Large intestine (tissue), 3 donors: ENCODE measurements around the gene RCAN3. TPM values are rescaled to one million over a fixed set of nuclear protein-coding genes. Genes with fewer than 3 reads are reported as not detected.

Source experiments
- DNase-seq, 2 donors: peaks; one replicate each; pipeline versions ENCODE4 v3.0.0 to v3.0.0-alpha.2; 2013
- H3K27ac ChIP-seq: one replicate; pipeline ENCODE4 v1.5.1; 2013; ENCODE audit warnings: low read length
- H3K27me3 ChIP-seq: 2 replicates; pipeline ENCODE4 v1.6.1; 2013; ENCODE audit warnings: low read length; ENCODE audit not compliant: control insufficient read depth, insufficient read depth
- H3K36me3 ChIP-seq: 2 replicates; pipeline ENCODE4 v1.6.1; 2013; ENCODE audit warnings: low read length; ENCODE audit not compliant: control insufficient read depth, insufficient read depth
- H3K4me1 ChIP-seq: one replicate; pipeline ENCODE4 v1.6.1; 2013; ENCODE audit warnings: low read length; ENCODE audit not compliant: control insufficient read depth, insufficient read depth
- H3K4me3 ChIP-seq: one replicate; pipeline ENCODE4 v1.5.1; 2013; ENCODE audit warnings: low read length
- H3K9me3 ChIP-seq: one replicate; pipeline ENCODE4 v1.6.1; 2013; ENCODE audit warnings: mild to moderate bottlenecking, low read depth, low read length, moderate library complexity; ENCODE audit not compliant: control insufficient read depth
- WGBS: methylation state at CpG from one replicate; pipeline ENCODE4 v1.1.5; 2013; ENCODE audit warnings: low lambda C conversion rate; ENCODE audit not compliant: insufficient coverage; 5-methylcytosine and 5-hydroxymethylcytosine counted together
- polyA plus RNA-seq: library from polyadenylated mRNA; unstranded; fragments of 120-200 nt; gene quantifications from one replicate; pipeline ENCODE4 v1.2.1, GENCODE V29; 2013

RCAN3 gene
- polyA plus RNA-seq, 1 donor = 10.1 TPM

DNA sequence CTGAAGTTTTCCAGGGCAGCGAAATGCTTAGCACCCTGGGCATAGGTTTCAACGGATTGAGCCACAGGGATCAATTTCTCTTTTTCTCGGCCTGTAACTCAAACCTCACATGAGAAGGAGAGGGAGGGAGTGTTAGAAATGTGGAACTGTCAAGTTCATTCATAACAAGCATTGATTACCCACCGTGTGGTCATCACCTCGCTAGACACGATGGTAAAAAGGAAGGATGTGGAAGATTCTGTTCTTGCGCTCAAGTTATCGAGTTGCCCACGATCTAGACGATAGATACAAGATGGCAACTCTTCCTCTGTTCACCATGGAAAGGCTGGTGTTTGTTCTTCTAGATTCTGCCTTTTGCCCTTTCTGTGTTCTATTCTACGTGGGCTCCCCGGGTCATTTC, 4.0 kb upstream of the RCAN3 start:
- DNase-seq = no peak
- Histone ChIP-seq H3K27me3 (peaks cover 4% of the 10 kb centered on the region), H3K4me1 (peaks cover 8% of the 10 kb centered on the region), H3K4me3 (no peak overlapping the region), H3K27ac (no peak overlapping the region), H3K9me3 (no peaks in the 10 kb centered on the region), H3K36me3 (no peaks in the 10 kb centered on the region)
- WGBS = 100% methylated on average over 2 of the region's 12 CpGs

DNA sequence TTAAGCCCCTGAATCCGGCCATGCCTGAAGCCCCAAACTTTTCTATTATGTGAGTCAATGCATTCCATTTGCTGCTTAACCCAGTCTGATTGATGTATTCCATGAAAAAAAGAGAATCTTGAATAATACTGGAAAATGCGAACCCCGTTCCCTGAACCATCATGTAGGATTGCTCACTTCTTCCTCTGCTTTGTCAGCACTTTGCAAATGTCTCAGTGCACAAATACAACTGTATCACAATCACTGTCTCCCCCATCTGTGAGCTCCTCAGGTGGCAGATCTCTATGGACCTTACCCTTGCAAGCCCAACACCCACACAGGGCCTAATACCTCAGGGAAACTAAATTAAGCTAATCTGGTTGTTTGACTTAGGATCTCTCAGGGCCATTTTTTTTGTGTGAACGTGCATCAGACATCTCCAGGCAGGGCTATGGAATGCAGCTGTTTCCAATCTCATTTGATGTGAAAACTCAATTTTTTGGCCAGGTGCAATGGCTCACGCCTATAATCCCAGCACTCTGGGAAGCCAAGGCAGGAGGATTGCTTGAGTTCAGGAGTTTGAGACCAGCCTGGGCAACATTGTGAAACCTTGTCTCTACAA, 2.1 kb upstream of the RCAN3 start:
- H3K4me3 ChIP-seq = no peak overlapping the region
- no peaks in the 10 kb centered on the region for H3K36me3 ChIP-seq
- peaks cover 8% of the 10 kb centered on the region for H3K4me1 ChIP-seq
- H3K27me3 ChIP-seq = peaks cover 4% of the 10 kb centered on the region
- no CpG with 5 or more reads among the region's 5 CpGs for WGBS
- H3K27ac ChIP-seq = no peak overlapping the region
- DNase-seq = peak in 1 of 2 donors; percentile 14
- H3K9me3 ChIP-seq = no peaks in the 10 kb centered on the region

DNA sequence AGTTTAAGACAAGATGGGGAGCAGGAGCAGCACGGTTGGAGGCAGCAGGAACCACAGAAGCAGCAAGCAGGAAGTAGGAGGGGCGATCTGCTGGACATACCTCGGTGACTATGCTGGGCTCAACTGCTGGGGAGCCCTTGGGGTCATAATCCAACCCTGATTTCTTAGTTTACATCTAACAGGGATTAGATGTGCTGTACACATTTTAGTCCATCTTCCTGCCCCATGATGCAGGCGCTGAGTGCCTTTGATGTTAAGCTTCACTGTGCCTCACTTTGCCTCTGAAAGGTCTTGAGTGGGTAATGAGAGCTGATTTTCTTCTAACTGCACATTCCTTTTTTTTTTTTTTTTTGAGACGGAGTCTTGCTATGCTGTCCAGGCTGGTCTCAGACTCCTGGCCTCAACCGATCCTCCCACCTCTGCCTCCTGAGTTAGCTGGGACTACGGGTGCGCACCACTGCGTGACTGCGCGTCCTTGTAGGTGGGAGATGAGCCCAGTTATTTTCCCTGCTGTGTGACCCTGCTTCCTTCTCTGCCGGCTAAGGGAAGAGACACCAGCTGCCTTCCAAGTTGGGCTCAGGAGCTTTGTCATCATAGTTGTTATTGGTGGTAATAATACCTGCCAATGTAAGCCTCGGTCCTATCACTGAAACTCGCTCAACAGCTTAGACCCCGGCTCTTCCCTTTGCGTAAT, 1.1 kb upstream of the RCAN3 start:
- WGBS = no CpG with 5 or more reads among the region's 16 CpGs
- H3K4me3 ChIP-seq = peak overlapping the region; percentile 91
- DNase-seq = peak; percentile 9 to 63
- peak overlapping the region; percentile 96 for H3K27ac ChIP-seq
- no peaks in the 10 kb centered on the region for H3K9me3 ChIP-seq
- H3K4me1 ChIP-seq = peaks cover 8% of the 10 kb centered on the region
- H3K27me3 ChIP-seq = peaks cover 4% of the 10 kb centered on the region
- no peaks in the 10 kb centered on the region for H3K36me3 ChIP-seq

DNA sequence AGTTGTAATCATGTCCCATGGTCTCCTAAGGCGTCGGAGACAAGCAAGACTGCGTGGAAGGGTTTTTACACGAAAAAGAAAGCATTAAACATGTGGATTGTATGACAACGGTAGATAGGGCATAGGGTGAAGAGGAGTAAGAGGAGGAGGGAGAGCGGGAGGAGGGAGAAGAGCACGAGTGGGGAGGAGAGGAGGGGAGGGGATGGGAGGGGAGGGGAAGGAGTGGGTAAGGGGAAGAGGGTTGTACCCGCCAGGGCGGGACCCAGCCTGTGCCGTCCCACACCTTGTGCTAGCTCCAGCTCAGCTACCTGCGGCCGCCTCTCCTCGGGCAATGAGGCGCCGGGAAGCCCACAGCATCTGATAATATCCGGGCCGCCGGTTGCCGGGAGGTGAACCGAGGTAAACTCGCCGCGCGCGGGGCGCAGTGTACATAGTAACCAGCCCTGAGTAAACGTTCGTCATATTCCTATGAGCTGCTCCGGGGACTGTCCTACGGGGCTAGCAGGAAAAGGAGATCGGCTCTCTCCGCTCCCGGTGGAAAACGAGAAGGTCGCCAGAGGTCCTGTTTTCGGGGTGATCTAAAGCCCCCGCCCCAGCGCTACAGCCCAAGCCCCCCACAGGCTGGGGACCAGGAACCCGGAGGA, 449 bp upstream of the RCAN3 start:
- Histone ChIP-seq H3K4me3 (peak overlapping the region; percentile 91), H3K36me3 (no peaks in the 10 kb centered on the region), H3K27ac (peak overlapping the region; percentile 96), H3K4me1 (peaks cover 13% of the 10 kb centered on the region), H3K9me3 (no peaks in the 10 kb centered on the region), H3K27me3 (peaks cover 4% of the 10 kb centered on the region)
- WGBS = 0% methylated on average over 1 of the region's 39 CpGs
- DNase-seq = peak; percentile 79 to 93

DNA sequence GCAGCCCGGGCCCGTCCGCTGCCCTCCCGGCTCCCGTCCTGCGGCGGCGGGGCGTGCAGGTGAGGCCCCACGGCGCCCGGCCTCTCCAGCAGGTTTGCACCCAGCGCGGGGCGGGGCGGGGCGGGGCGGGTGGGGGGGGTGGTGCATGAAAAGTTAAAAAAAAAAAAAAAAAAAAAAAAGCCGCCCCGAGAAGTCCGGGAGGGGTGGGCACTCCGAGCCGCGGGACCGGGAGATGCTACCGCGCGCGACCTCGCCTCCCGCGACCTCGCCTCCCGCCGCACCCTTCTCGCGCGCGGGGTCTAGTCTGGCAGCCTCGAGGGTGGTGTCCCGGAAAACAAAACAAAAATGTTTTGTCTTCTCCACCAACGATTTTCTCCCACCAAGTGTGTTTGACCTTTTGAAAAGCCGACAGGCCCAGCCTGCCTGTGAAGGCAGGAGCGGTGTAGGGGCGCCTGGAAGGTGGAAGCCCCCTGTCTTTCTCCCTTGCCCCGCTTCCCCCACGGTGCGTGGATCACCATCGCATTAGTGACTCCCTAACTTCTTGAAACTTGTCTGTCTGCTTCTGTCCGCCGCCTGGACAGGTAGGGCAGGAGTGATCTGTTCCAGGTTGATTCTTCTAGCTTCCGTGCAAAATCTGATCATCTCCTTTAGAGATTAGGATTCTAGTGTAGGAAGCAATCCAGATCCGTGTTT, 569 bp downstream of the RCAN3 start:
- WGBS = 20% methylated on average over 2 of the region's 53 CpGs

DNA sequence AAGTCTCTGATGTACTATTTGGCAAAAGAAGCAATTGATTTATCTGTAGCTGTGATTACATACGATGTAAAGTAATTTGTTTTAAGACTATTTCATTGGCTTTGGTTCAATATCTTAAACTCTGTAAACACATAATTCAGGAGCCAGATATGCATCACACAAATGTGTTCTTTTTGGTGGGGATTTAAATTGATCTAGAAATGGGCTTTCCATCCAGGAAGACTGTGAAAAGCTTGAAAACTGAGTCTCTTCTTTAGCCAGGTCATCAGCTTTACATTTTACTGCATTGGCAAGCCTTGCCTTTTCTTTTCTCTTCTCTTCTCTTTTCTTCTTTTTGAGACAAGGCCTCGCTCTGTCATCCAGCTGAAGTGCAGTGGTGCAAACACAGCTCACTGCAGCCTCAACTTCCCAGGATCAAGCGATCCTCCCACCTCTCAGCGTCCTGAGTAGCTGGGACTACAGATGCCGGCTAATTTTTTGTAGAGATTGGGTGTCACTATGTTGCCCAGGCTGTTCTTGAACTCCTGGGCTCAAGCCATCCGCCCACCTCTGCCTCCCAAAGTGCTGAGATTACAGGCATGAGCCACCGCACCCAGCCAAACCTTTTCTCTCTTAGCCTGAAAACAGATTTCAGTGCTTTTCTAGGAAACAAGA, 1.4 kb downstream of the RCAN3 start:
- Histone ChIP-seq H3K27ac (no peak overlapping the region), H3K36me3 (no peaks in the 10 kb centered on the region), H3K4me1 (peaks cover 14% of the 10 kb centered on the region), H3K4me3 (peak overlapping the region; percentile 67), H3K9me3 (no peaks in the 10 kb centered on the region), H3K27me3 (peaks cover 4% of the 10 kb centered on the region)
- peak in 1 of 2 donors; percentile 17 for DNase-seq
- WGBS = no CpG with 5 or more reads among the region's 7 CpGs

More for the DNA sequence above, 569 bp downstream of the RCAN3 start:
- Histone ChIP-seq H3K4me3 (peak overlapping the region; percentile 67), H3K4me1 (peaks cover 14% of the 10 kb centered on the region), H3K27ac (peak overlapping the region; percentile 54), H3K9me3 (no peaks in the 10 kb centered on the region), H3K27me3 (peaks cover 4% of the 10 kb centered on the region), H3K36me3 (no peaks in the 10 kb centered on the region)
- DNase-seq = peak; percentile 5 to 64

DNA sequence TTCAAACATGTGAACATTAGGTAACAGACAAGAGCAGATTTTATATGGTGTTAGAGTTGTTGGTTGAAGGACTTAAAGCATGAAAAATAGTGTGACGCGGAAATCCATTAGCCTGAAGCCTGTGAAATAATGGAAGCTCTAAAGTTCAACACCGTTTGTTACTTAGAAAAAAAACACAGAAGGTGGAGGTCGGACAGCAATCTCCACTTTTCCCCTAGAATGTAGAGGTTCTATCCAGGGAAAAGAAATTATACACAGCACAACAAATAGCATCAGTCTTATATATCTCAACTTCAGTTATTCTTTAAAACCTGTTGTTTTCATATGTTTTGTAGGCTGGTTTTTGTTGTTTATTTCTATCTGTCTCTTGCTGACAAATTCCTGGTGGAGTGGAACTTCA, 1.9 kb downstream of the RCAN3 start:
- Histone ChIP-seq H3K4me1 (peaks cover 14% of the 10 kb centered on the region), H3K27me3 (peaks cover 4% of the 10 kb centered on the region), H3K36me3 (no peaks in the 10 kb centered on the region), H3K27ac (no peak overlapping the region), H3K4me3 (no peak overlapping the region), H3K9me3 (no peaks in the 10 kb centered on the region)
- 71% methylated on average over 4 of the region's 4 CpGs for WGBS
- DNase-seq = peak in 1 of 2 donors; percentile 14

DNA sequence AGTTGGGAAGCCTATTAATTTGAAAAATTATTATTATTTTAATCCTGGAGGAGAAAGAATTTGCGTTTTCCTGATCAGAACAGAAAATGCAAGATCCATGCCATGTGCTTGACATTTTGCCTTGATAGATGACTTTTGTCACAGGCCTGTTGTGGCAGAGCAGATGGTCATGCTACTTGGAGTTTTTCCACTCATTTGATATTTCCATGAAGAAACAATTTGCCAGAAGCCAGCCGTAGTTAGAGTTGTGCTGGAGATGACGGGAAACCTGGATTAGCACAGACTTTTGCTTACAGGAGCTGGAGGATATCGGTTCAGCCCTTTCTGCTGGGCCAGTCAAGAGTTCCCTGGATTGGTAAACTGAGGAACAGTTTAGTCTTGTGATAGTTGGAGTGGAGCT, 3.2 kb downstream of the RCAN3 start:
- peaks cover 14% of the 10 kb centered on the region for H3K4me1 ChIP-seq
- H3K36me3 ChIP-seq = no peaks in the 10 kb centered on the region
- H3K27ac ChIP-seq = no peak overlapping the region
- H3K4me3 ChIP-seq = no peak overlapping the region
- no peak for DNase-seq
- peaks cover 4% of the 10 kb centered on the region for H3K27me3 ChIP-seq
- WGBS = no CpG with 5 or more reads among the region's 4 CpGs
- H3K9me3 ChIP-seq = no peaks in the 10 kb centered on the region

DNA sequence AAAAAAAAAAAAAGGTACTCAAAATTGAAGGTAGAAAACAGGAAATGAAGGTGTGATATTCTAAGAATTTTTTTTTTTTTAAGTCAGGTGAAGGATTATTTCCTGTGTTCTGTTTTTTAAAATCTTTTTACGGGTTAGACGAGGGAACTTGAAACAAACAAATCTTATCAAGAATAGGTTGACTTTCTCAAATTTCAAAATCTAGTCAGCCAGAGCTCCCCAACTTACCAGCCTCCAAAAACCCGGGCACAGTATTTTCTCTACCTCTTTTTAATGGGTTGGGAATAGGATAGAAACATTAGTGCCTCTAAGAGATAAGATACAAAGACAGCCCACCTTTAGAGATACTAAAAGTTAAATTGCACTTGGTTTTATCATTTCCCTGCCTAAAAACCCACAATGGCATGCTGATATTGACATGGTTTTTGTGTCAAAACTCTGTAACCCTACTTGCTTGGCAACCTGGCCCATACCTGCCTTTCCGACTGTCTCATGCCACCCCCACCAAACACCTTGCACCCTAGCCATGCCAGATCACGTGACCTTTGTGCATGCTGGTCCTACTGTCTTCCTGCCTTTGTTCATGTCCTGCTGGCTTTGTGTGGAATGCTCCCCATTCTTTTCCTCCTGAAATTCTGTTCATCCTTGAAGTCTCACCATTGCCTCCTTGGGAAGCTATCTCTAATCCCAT, 4.2 kb downstream of the RCAN3 start:
- Histone ChIP-seq H3K4me3 (no peak overlapping the region), H3K36me3 (no peaks in the 10 kb centered on the region), H3K27ac (peak overlapping the region; percentile 4), H3K9me3 (no peaks in the 10 kb centered on the region), H3K27me3 (peaks cover 4% of the 10 kb centered on the region), H3K4me1 (peaks cover 6% of the 10 kb centered on the region)
- DNase-seq = peak in 1 of 2 donors; percentile 6
- 35% methylated on average over 2 of the region's 5 CpGs for WGBS
